CD4-positive, alpha-beta T cell treated with Interleukin-12 subunit alpha and Interleukin-12 subunit beta, for 1 hour (primary cell): ENCODE measurements around the gene FRG2B.
"Not testable (repeated sequence)": the region's sequence is repeated elsewhere in the genome, so short reads cannot be mapped to it uniquely, and the experiment has no call there.

Experiments
- DNase-seq: peaks from one replicate; pipeline ENCODE4 v3.0.0-alpha.2; 2020

FRG2B gene

DNA sequence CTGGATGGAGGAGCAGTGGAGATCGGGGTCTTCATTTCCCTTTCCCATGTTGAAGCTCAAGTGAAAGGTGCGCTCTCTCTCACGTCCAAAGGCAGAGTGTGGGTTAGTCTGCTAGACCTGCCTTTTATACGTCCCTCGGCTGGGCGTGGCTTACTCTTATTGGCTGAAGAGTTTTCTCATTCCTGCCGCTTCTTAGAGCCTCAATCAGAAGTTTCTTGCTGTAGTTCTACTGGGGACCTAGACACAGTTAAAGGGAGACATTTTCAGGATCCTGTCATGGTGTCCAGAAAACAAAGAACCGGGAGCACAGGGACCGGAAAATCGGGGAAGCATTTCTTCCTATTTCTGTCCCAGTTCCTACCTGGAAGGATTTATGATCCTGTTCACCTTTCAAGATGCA, at the start of gene FRG2B:
Gene FRG2B (minus strand): TSS at position 101 of the 400 bp plus-strand sequence. CDS start 53 bp downstream, at position 48.
- DNase-seq = not testable (repeated sequence)

DNA sequence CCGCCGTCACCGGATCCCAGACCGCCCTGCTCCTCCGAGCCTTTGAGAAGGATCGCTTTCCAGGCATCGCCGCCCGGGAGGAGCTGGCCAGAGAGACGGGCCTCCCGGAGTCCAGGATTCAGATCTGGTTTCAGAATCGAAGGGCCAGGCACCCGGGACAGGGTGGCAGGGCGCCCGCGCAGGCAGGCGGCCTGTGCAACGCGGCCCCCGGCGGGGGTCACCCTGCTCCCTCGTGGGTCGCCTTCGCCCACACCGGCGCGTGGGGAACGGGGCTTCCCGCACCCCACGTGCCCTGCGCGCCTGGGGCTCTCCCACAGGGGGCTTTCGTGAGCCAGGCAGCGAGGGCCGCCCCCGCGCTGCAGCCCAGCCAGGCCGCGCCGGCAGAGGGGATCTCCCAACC, 40.9 kb upstream of the FRG2B start:
- not testable (repeated sequence) for DNase-seq

DNA sequence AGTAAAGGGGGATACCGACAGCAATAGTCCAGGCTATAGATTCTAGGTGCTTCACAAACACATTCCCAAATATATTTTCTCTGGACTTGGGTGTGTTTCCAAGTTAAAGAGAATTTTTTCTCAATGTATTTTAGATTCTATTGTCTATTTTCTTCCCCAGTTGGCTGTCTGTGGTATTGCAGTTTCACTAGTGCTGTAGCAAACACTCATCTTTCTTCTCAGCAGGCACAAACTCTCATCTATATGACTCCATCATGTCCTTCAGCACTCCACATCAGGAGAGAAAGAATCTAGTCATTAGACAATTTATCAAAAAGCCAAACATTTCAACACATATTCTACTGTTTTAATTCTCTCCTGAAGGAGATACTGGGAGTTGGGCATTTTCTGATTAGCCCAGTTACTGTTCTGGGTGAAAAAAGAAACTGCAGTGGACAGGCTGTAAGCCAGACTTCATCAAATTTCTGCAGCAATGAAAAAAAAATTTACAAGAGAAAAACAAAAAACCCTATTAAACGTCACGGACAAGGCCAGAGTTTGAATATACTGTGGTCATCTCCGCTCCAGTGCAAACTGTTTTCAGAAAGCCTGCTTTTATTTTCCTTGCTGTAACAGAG, 37.1 kb upstream of the FRG2B start:
- not testable (repeated sequence) for DNase-seq

DNA sequence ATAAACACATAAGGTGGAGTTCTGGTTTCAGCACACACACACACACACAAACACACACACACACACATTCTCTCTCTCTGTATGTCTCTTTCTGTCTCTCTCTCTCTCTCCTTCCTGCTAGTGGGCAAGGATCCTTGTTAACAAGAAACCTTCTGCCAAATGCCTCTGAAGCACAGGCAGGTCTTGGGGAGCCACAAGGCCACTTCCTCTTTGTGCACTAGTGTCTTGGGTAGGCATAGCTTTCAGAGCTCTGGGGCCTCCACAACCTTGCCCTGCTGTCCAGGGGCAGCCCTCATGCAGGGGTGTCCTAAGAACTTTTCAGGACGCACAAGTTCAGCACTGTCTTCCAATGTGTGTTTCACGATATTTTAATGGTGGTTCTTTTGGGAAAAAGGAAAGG, 34.5 kb upstream of the FRG2B start:
- not testable (repeated sequence) for DNase-seq

DNA sequence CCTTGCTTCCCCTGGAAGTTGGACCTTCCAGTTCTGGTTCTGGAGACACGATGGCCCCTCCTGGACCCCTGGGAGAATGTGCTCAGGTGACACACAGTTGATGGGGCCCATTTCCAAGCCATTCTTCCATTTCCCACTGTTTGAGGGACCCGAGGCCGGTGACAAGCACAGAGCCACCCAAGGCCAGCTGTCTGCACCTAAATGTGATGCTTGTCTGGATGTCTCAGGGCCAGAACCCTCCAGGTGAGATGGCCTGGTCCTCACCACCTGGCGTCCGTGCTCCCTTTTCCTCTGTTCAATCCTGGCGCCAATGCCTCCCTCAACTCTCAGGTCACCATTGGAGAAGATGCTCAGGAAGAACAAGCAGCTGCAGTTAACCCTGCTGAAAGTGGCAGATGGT, 33.9 kb upstream of the FRG2B start:
- DNase-seq = not testable (repeated sequence)

DNA sequence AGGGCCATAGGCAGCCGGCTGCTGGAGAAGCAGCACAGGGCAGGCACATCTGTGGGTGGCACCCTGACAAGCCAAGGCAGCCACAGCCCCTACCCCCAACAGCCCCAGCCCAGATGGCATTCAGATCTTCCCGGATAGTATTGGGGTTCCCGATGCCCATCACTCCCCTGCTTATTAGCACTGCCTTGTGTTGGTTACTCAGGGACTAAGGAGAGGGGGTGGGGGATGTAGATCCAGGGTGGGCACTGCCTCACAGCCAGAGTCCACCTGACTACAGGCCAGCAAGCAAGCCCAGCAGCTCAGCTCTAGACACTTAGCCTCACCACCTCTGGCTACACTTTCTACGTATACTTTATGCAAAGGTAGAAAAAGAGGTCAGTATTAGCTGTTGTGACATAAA, 30.7 kb upstream of the FRG2B start:
- DNase-seq = not testable (repeated sequence)

DNA sequence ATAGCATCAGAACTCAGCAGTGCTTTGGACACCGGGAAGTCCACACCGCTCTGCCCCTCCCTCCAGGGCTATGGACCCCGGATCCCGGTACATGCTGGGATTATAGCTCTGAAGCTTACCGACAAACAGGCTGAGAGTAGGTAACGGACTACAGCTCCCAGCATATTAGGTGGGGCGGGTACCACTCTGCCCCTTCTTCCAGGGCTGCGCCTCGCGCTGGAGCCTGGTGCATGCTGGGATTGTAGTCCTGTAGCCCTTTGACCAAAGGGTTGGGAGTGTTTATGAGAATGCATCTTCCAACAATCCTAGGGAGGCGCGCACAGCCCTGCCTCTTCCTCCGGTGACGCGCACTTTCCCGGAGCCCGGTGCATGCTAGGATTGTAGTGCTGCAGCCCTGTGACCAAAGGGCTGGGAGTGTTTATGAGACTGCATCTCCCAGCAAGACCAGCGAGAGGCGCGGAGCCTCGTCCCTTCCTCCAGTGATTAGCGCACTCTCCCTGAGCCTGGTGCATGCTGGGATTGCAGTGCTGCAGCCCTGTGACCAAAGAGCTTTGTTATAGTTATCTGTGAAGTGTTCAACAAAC, 22.4 kb upstream of the FRG2B start:
- DNase-seq = not testable (repeated sequence)

DNA sequence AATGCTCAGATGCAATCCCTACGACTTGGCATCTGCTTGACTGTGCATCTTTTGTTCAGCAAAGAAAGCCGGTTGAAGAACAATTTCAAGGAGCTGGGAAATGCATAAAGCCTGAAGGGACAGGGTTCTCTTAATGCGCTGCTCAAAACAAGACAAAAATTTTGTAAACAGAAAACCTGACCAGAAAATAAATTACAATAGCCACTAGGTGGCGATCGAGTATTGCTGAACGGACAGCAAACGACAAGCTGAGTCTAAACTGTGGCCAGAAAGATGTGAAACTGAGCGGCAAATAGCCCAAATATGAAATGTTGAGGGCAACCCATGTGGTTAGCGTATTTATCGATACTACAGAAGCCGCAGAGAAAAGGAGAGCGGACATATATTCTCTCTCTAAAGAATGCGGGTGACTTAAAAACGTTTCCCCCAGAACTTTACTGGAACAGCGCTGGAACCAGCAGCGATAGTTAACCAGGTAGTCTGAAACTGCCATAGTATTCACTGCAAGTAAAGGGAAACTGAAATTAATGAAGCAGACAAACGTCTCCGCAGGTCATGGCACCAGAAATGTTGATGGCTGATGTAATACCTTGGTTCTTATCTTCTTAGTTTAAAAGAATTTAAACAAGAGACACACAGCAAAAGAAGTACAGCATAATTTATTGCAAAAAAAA, 20.6 kb upstream of the FRG2B start:
- DNase-seq = peak; percentile 13

DNA sequence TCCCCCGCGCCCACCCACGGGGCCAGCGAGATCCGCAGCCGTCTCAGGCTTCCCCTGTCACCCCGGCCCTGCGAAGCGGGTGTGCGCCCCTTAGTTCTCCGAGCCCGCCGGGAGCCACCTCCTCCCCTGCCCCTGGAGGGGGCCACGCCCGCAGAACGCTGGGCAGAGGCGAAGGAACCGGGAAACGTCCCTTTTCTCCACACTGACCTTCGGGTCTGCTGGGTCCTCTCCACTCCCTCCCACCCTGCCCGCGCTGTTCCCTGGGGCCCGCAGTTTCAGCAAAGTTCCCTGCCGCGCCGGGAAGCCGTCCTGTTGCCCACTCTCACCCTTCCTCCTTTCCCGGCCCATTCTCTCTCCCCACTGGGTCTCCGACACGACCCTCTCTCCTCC, 11.2 kb upstream of the FRG2B start:
- DNase-seq = not testable (repeated sequence)

DNA sequence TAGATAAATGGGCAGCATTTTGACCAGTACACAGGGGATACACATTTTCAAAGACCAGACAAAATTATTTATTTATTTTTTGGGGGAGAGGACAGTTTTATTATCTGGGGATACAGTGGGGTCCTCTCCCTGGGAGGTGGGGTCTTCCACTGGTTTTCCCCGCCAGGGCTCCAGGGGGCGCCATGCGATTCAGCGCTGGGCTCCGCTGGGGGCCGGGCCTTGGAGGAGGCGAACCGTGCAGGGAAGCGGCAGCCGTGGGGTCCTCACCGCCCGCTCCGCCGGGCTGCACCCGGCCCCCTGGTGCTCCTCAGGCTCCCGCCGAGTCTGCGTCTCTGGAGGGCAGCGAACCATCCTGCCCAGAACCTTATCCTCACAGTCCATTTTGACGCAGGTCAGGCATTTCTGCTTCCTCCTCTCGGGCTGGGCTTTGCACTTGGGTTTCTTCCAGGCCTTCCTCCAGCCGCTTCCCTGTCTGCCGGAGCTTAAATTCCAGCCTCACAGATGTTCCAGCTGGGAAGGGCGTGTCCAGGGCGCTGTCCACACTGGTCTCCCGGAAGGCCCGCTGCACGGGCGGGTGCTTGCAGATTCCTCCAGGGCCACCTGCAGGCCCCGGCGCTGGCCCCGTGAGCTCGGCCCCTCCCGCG, 10.7 kb upstream of the FRG2B start:
- not testable (repeated sequence) for DNase-seq

DNA sequence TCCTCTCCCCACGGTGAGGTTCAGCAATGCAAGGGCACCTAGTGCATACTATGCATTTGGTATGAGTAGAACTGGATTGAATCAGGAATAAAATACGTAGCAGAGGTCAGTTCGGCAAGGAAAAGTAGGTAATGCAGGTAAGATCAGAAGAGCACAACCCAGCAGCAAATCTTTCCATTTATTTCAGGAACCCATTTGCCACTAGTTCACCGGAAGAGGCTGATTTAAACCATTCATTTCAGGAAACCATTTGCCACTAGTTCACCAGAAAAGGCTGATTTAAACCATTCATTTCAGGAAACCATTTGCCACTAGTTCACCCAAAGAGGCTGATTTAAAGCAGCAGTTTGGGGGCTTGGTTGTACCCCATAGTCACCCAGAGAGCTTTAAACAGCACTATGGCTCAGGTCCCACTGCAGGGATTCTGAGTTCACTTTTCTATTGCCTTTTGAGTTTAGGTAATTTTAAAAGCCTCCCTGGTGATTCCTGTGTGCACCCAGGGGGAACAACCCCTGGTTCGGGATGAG, 4.2 kb upstream of the FRG2B start:
- DNase-seq = not testable (repeated sequence)

DNA sequence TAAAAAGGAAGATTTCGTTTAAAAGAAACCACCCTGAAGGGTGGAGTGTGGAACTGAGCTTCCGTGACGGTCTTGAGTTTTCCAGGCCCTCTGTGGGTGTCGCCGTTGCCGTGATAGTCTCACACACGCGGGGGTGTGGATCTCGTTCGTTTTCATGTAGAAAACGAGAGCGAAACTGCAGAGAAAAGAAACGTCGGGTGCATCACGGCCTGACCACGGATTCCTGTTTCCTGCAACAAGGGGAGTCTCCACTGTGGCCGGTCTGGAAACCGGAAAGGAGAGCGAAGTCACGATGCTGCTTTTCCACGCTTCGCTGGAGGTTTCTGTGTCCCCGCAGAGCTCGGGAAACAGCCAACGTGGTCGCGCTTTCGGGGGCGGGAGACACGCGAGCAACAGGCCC, 4.1 kb downstream of the FRG2B start:
- not testable (repeated sequence) for DNase-seq

DNA sequence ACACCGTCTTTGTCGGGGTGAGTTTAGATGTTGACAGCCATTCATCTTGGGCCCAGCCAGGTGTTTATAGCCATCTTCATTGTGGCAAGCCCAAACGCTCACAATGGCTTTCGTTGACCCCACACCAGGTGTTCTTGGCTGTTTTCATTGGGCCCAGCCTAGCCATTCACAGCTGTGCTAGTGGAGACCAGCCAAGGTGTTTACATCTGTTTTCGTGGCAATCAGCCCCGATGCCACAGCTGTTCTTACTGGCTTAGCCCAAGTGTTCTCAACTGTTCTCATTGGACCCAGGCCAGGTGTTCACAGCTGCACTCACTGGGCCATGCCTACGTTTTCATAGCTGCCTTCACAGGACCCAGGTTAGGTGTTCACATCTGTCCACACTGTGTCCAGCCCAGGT, 7.7 kb downstream of the FRG2B start:
- no peak for DNase-seq

DNA sequence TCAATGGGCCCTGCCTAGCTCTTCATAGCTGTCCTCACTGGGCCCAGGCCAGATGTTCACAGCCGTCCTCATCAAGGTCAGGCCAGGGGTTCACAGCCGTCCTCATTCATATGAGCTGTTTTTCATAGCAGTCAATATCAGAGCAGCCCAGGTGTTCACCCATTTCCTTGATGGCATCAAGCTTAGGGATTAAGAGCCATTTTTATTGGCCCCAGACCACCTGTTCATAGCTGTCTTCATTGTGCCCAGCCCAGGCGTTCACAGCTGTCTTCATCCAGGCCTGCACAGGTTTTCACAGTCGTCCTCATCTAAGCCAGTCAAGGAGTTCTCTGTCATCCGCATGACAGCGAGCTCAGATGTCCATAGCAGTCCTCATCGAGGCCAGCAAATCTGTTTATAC, 9.4 kb downstream of the FRG2B start:
- DNase-seq = no peak

DNA sequence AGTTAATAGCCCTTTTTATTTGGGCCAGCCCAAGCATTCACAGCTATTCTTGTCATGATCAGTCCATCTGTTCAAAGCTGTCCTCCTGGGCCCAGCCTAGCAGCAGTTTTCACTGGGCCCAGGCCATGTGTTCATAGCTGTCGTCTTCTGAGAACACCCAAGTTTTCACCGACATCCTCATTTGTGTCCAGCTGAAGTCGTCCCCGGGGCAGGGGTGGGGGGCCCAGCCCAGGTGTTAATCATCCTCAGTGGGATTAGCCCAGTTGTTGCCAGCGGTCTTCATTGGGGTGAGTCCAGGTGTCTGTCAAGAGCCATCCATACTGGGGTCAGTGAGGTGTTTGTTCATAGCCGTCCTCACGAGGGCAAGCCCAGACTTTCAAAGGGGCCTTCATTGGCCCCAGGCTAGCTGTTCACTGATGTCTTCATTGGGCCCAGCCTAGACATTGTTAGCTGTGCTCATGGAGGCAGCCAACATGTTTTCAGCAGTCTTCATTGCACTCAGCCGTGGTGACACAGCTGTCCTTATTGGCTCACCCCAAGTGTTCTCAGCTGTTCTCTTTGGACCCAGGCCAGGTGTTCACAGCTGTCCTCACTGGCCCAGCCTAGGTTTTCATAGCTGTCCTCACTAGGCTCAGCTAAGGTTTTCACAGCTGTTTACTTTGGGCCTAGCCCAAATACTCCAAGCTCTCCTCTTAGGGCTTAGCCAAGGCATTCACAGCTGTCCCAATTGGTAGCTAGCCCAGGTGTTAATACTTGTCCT, 10.0 kb downstream of the FRG2B start:
- no peak for DNase-seq

DNA sequence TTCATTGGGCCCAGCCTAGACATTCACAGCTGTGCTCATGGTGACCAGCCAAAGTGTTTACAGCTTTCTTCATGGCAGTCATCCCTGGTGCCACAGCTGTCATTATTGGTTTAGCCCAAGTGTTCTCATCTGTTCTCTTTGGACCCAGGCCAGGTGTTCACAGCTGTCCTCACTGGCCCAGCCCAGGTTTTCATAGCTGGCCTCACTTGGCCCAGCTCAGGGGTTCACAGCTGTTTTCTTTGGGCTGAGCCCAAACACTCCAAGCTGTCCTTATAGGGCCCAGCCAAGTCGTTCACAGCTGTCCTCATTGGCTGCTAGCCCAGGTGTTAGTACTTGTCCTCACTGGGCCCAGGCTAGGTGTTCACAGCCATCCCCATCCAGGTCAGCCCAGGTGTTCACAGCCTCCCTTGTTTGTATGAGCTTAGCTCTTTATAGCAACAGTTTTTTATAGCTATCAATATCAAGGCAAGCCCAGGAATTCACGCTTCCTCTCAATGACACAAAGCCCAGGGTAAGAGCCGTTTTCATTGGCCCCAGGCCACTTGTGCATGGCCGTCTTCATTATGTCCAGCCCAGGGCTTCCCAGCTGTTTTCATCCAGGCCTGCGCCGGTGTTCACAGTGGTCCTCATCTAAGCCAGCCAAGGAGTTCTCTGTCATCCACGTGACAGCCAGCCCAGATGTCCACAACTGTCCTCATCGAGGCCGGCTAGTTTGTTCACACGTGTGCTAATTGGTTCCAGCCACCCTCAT, 11.6 kb downstream of the FRG2B start:
- DNase-seq = no peak

DNA sequence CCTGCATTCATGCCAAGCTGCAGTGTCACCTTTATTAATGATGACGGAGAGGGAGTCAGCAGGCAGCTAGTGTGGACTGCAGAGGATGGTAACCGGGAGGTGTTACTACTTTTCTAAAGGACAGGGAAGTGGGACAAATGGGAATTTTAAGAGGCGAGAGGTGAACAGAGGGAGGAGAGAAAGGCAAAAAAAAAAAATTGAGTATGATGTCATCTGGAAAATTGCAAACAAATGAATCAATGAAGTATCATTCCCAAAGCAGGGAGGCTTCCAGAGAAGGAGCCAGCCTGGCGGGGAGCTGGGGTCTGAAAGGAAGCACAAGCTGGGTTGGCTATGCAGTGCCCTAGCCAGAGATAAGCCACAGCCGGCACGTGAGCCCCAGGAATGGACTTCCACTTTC, 12.9 kb downstream of the FRG2B start:
- DNase-seq = no peak

DNA sequence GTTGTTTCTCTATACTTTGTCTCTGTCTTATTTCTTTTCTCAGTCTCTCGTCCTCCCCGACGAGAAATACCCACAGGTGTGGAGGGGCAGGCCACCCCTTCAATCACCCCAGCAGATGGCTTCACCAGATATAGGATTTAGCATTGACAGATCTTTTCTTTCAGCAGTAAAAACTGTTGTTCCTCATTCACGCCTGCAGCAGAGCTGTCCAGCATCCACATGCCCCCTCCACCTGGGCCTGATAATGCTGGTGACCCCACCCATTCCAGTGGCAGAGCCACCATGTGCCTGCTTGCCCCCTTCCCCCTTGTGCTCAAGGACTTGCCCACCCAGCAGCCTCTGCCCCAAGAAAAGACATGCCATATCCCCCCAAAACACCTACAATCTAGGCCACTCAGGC, 15.5 kb downstream of the FRG2B start:
- no peak for DNase-seq

DNA sequence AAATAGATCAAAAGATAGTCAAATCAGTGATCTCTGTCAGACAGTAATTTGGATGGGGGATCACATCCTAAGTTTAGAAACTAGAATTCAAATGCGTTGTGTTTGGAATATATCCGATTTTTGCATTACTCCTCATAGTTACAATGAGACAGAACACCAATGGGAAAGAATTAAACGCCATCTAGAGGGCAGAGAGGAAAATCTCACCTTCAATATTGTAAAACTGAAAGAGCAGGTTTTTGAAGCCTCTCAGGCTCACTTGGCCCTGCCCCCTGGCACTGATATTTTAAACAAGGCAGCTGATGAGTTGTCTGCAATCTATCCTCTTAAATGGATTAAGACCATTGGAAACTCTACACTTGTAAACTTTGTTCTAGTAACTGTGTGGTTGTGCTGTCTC, 17.7 kb downstream of the FRG2B start:
- DNase-seq = no peak

DNA sequence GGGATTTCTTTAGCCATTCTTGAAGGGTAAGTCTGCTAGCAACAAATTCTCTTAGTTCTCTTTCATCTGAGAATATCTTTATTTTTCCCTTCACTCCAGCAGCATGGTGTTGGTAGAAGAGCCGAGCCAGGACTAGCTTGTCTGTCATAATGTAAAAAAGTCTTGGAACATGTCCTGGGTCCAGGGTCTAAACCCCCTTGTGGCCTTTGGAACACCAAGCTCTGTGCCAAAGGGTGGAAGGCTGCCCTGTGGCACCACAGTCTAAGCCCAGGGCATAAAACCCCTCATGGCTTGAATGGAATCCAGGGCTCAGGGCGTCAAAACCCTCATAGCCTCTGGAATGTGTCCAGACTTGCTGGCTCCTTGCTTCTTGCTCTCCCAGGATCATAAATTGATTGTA, 23.2 kb downstream of the FRG2B start:
- DNase-seq = not testable (repeated sequence)

DNA sequence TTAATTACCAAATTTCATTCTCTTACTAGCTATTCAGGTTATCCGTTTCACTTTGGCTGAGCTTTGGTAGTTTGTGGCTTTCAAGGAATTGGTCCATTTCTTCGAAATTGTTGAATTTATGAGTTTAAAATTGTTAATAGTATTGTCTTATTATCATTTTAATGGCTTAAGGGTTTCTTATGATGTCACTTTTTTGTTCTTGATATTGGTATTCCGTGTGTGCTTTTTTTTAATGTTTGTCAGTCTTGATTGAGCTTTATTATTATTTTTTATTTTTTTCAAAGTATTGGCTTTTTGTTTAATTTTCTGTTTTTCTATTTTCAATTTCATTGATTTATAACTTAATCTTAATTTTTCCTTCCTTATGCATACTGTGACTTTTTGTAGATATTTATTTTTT, 25.9 kb downstream of the FRG2B start:
- DNase-seq = no peak

DNA sequence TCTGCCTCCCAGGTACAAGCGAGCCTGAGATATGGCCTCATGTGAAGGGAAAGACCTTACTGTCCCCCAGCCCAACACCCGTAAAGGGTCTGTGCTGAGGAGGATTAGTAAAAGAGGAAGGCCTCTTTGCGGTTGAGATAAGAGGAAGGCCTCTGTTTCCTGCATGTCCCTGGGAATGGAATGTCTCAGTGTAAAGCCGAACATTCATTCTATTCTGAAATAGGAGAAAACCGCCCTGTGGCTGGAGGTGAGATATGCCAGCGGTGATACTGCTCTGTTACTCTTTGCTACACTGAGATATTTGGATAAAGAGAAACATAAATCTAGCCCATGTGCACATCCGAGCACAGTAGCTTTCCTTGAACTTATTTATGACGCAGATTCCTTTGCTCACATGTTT, 26.7 kb downstream of the FRG2B start:
- not testable (repeated sequence) for DNase-seq
